Head of caudate nucleus (tissue), 42 donors: ENCODE measurements around the gene GPATCH11.

ENCODE experiments used
- DNase-seq, 42 donors: peaks; one replicate each; pipeline versions ENCODE4 v3.0.0 to v3.0.0-alpha.2; 2020 to 2021; ENCODE audit warnings: mixed read lengths in 7 of 42
- intact Hi-C: fragments of 100-400 bp; cut with DNase I; formaldehyde crosslinking; loops from one replicate; pipeline ENCODE4 v1.15.0; 2022

GPATCH11 gene

DNA sequence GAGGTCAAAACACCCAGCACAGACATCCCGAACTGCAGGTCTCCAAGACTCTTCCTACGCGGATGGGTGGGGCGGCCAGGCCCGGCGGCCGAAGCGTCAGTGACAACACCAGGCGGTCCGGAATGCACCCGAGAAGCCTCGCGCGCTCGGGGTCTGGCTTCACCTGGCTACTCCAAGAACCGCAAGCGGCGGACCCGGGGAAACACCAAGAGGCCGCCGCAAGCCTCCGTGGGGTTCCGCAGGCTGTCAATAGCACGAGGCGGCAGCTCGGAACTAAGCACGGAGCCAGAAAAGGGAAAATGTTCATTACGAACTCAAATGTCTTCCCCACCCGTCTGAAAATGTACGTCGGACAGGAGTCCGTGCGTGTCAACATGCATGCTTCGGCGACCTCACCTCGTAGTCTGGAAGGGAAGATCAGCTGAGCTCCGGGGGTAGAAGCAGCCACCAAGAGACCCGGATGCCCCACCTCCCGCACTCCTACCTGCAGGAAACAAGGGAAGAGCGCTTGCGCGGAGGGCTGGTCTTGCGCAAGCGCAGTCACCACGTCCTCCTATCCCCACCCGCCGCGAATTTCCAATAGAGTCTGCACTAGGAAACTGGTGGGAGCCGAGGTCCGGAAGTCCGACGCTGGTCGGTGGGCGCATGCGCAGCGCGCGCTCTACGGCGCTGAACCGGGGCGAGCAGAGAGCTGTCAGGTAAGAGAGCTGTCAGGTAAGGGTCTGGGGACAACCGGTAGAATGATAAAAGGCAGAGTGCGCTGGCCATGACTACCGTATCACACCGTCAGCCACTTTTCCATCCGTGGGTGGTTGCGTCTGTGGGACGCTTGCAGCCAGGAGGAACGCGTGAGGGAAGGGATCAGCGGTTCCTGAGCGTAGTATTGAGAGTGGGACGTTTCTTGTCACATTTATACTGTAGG is at the start of gene GPATCH11, which contains the start of gene HEATR5B:
Gene GPATCH11, plus strand, starts transcription at position 646 of the 922 bp plus-strand sequence. CDS start 3,864 bp downstream, outside the sequence.
Gene HEATR5B, minus strand, starts transcription at position 500 of the 922 bp plus-strand sequence. CDS start 958 bp downstream, outside the sequence.
- peak; percentile 88 to 98 (median 94) for DNase-seq
- intact Hi-C loops: no loop called here

DNA sequence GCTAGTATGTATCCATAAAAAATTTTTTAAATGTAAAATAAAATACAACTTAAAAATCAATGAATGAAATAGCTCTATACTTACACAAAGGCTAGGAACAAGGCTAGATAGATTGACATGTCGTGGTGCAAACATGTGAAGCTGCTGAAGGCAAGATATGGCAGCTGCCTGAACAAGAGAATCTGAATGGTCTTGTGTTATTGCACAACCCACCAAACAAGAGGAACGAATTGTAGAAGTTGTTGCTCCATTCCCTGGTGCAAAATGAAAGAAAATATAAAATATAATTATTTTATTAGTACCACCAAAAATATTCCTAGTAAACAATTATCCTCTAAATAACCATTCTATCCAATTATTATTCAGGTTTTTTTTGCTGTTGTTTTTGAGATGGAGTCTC is 46.5 kb upstream of the GPATCH11 start:
- no peak for DNase-seq
- intact Hi-C loops: no loop called here

DNA sequence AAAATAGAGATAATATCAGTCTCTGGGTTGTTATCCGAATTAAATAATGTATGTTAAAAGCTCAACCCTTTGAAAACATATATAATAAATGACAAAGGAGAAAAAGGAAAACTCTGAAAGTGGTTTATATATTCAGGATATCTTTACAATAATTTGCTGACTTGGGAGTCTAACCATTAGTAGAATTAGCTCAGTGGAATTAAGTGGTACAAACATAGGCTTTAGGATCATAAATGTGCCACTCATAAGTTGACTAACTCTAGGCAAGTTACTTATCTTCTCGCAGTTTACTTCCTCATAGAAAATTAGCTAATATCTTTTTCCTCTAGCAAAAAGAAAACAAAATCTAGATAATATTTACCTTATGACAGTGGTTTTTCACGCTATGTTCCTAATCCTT is 44.7 kb upstream of the GPATCH11 start:
- intact Hi-C loops: no loop called here
- no peak for DNase-seq

DNA sequence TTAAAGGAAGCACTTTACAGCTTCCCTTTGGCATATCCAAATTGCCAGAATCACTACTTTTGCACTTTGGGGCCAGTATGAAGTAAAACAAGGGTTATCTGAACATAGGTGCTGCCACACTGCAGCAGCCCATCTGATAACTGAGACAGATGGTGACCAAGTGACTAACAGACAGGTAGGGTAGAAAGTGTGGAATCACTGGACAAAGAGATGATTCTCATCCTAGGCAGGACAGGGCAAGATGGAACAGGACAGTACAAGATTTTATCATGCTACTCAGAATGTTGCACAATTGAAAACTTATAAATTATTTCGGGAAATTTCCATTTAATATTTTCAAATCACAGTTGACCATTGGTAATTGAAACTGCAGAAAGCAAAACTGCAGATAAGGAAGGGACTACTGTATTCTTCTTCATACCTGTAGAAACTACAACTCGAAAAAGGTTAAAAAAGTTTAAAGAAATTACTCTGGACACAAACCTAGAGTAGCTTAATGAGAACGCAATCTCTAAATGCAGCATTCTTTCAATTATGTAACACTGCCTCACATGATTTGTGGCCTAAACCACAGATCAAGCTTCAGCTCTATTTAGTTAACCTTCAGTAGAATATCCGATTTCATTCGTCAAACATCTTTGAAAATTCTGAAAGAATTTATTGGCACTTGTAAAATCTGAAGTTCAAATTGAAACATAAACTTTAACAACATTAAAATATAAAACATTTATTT is 31.6 kb upstream of the GPATCH11 start:
- intact Hi-C loops: no loop called here
- DNase-seq: no peak

DNA sequence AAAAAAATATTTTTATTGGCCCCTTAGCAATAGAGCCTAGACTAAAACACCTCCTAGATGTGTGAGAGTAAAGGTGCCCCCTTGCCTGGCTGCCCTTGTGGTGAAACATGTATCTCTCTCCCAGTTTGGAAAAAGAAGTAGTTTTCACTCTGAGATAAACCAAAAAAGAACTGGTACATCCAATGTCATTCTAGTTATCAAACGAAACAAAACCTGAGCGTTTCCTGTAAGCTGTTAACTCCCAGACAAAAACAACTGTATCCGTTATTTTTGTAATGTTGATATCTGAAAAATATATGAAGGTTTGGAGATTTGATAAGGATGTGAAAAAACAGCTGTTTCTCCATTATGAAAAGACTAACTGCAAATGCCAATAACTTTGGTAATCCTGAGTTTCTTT is 24.5 kb upstream of the GPATCH11 start:
- no peak for DNase-seq
- intact Hi-C loops: no loop called here

DNA sequence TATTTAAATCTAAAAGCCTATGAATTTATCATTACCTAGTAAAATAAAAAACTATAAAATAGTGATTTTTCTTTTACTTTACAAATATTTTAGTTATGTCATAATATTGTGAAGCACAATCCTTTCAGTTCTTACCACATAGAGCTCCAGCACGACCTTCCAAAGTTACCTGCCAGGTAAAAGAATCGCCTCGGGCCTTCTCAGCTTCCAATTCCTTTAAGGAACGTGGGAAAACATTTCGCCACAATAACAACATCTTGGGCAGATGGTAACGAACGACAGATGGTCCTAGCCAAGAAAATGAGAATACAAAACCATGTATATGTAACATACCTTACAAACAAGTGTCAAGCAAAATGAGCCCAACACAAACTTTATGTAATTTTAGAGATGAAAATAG is 23.9 kb upstream of the GPATCH11 start:
- intact Hi-C loops: no loop called here
- no peak for DNase-seq

DNA sequence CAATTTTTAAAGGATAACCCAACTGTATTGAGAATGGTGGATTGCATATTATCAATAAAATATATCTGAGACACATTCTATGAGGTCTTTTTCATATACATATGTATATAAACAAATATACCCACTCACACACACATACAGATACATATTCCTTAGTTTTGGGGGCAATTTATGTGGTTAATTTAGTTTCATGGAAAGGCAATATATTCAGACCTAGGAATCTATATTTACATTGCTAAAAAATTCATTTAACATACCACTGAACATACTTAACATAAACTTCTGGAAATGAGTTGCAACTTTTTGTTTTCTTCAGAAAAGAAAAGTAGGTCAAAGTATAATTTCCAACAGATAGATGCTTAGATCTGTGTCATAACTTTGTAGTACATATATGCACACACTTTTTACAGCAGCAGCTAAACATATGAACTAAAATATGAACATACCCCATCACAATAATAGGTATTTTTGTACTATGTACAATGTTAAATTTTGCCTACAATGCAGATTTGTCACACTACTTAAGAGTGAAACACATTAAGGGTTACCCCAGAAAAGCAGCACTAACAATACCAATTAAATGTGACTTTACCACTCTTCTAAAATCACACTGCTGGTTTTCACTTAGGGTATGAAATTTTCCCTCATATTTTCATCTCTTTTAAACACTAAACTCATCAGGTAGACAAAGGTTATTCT is 23.2 kb upstream of the GPATCH11 start:
- no peak for DNase-seq
- intact Hi-C loops: no loop called here

DNA sequence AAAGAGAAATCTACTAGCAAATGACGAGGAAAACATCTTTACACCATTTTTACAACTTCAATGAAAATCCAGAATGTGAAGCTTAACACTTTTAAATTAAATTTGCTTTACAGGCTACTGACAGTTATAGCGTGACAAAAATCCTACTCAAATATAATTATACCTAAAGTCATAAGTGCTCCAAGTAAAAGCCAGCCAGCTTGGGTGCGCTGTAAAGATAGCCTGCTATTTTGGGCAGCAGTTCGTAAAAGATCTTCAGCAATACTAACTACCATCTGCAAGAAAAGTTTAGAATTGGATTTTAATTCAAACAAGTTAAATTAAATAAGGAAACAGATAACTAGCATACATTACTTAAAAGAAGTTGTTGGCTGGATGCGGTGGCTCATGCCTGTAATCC is 22.5 kb upstream of the GPATCH11 start:
- DNase-seq: no peak
- intact Hi-C loops: no loop called here

DNA sequence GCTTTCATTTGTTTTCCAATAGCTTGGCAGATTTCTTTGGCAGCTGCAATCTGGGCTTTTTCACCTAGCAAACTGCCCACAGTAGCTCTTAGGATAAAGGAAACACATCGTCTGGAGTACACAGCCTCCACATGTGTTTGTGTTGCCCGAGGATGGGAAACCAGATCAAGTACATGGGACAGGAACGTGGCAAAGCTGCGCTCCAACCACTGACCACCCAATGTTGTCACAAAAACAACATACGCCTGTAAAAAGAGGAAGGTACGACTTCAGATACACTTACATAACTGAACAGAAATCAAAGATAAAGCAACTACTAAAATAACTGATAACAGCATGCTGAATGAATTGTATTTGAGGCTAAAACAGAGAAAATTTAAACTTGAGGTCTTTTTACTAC is 15.6 kb upstream of the GPATCH11 start:
- intact Hi-C loops: no loop called here
- peak in 6 of 42 donors; percentile 8 to 47 (median 22) for DNase-seq

DNA sequence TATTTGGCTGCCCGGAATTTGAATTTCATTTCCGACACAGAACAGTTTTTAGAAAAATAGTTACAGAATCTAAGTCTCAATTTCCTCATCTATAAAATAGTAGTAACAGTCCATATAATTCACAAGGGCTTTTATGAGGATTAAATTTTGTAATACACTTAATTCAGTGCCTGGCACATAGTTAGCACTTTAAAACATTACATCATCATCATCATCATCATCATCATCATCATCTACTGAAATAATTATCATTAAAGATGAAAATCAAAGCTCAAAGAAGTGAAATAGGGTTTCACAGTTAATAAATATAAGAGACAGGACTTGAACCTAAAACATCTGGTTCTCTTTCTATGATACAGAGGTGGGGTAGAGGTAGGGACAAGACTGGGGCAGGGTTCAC is 13.4 kb upstream of the GPATCH11 start:
- intact Hi-C loops: no loop called here
- no peak for DNase-seq

DNA sequence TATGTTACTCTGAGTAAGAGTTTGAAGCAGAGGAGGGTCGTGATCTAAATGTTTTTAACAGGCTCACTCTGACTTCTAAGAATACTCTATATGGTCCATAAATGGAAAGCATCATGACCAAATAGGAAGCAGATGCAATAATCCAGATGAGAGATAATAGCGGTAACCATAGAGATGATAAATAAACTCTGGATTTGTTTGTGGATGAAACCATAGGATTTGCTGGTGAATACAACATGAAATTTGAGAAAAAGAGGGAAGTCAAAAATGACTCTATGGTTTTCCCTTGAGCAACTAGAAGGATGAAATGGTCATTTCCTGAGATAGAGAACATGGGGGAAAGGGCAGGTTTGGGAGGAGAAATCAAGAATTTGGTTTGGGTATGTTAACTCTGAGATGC is 4.1 kb upstream of the GPATCH11 start:
- intact Hi-C loops: no loop called here
- no peak for DNase-seq

DNA sequence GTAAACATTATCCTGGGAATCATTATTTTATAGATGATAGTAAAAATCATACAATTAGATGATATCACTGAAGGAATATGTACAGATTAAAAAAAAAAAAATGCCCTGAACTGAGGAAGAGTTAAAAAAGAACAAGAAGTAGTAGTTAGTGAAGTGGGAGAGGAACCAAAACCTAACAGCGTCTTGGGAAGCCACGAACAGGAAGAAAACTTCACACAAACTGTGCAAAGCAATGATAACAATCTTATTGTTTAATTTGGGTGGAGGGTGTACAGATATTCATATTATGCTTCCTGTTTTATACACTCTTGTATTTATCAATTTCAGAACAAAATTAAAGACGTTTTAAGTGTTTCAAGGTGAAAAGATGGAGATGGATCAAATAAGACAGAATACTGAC is 3.6 kb upstream of the GPATCH11 start:
- no peak for DNase-seq

DNA sequence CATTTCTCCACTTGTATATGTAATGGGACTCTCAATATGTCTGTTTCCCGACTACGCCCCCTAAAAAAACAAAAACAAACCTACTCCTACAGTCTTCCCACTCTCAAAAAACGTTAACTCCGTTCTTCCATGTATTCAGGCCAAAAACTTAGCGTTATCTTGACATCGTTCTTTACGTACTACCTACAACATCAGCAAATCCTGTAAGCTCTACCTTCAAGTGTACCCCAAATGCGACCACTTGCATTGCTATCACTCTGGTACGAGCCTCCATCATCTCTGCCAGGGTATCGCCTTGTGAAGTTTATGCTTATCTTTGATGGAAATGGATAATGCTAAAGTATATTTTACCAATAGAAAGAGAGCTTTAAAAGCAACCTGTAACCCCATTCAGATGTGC is 479 bp downstream of the GPATCH11 start:
- intact Hi-C loops: no loop called here

More for the DNA sequence above, 3.6 kb upstream of the GPATCH11 start:
- intact Hi-C loops: no loop called here

DNA sequence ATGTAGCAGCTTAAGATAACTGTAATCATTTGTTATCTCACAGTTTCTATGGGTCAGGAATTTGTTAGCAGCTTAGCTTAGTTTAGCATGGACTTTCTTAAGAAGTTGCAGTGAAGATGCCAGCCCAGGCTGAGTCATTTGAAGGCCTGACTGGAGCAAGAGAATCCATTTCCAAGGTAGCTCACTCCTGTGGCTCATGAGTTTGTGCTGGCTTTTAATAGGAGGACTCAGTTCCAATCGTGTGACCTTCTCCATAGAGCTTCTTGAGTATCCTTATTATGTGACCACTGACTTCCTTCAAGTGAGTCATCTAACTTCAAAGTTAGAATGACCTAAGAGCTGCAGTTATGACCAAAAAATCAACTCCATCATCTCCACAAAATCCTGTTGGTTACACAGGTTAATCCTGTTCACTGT is 1.4 kb downstream of the GPATCH11 start:
- no peak for DNase-seq
- intact Hi-C loops: no loop called here

More for the DNA sequence above, 479 bp downstream of the GPATCH11 start:
- no peak for DNase-seq

DNA sequence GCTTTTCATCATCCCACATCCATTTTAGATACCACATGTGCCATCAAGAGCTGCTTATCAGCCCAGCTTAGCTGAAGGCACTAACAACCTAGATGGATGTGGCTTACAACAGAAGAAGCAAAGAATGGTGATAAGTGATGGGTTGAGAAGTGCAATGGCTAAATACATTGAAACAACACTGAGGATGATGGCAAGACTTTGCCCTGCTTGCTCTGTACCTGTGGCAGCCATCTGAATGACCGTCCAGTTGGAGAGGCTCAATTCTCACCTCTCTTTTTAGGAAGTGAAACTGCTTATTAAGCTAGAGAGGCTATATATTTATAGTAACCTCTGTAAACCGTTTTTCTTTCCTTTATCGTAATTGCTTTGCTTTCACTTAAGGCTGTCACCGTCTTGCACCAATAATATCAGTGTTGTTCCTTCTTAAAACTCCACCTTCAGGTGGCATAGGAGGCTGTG is 5.7 kb downstream of the GPATCH11 start:
- intact Hi-C loops: no loop called here
- no peak for DNase-seq

DNA sequence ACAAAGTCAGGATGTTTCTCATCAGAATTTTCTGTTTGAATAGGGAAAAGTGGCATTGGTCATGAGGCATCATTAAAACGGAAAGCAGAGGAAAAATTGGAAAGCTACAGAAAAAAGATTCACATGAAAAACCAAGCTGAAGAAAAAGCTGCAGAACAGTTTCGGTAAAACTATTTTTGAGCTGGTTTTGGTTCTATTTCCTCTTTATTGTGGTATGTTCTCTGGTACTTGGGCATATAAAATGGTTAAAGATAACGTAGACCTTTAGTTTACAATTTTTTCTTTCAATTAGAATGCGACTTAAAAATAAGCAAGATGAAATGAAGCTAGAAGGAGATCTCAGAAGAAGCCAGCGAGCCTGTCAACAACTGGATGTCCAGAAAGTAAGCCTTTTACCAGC is 7.6 kb downstream of the GPATCH11 start:
- intact Hi-C loops: no loop called here
- DNase-seq: no peak

DNA sequence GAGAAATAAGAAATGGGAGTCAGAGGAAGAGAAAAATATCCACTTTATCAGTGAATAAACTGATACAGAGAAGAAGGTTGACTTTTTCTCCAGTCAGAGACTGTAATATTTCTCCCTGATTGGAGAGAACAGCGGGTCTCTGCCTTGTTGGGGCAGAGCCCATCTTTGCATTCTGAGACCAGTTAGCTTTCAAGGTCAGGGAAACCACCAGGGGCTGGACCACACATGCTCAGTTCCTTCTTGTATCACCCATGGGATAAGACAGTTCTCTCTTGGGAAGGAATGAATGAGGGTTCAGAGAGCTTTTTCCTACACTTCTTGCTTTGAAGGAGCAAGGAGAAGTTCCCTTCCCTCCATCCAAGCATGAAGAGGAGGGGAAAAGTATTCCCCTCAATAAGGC is 12.2 kb downstream of the GPATCH11 start:
- intact Hi-C loops: no loop called here
- DNase-seq: no peak

DNA sequence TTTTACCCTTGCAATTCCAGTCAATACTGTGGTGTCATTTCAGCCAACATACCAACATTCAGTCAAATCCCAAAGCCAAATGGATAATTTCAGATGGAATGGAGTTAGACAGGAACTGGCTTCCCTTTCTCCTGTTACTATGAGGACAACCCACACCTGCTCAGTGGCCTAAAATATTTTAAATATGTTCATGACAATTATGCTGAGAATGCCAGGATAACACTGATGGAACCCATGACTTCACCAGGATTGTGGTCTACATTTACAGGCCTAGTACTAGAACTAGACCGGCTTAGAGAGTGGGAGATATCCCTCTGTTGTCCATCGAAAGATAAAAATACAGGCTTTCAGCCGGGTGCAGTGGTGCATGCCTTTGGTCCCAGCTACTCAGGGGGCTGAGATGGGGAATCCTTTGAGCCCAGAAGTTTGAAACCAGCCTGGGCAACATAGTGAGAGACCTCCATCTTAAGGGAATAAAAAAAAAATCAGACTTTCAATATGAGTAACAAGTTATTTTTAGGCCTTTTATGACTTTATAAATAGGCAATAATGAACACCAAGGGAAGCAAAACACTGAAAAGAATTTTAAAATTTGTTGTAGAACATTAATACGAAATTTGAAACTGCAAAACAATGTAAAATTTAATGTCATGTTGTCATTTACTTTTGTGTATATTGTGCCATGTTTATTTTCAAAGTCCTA is 14.2 kb downstream of the GPATCH11 start:
- no peak for DNase-seq
- intact Hi-C loops: no loop called here

DNA sequence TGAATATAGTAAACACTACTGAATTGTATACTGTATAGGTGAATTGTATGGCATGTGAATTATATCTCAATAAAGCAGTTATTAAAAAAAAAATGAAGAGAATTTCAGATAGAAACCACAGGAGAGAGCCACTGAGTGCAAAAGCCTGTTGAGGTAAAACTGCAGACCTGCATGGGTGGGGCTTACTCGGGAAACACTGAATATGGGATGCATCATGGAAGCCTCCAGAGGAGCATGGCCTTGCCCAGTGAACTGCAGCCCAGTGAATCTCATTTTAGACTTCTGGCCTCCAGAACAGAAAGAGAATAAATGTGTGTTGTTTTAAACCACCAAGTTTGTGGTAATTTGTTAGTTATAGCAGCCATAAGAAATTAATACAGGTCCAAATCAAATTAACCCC is 15.7 kb downstream of the GPATCH11 start:
- DNase-seq: no peak

More for the DNA sequence above, 15.7 kb downstream of the GPATCH11 start:
- intact Hi-C loops: no loop called here
